Stimulated activated CD4-positive, alpha-beta T cell treated with anti-CD3 and anti-CD28 coated beads, Interleukin-4, amount 100 ng/mL, for 48 hours (primary cell): ENCODE results near the gene SYPL2.
"Not testable (repeated sequence)": the region's sequence is repeated elsewhere in the genome, so short reads cannot be mapped to it uniquely, and the experiment has no call there.

Experiments
- DNase-seq, 2 donors: peaks; one replicate each; pipeline ENCODE4 v3.0.0-alpha.2; 2020; ENCODE audit warnings: low read depth in 2 of 2

Gene SYPL2

GRCh38 chr1:109466452-109467300 lies at the start of gene SYPL2:
Gene SYPL2 (plus strand): TSS chr1:109466546. CDS start chr1:109466844, 298 bp downstream.
- DNase-seq = no peak

- DNase-seq = no peak
Measured at GRCh38 chr1:109423498-109423897, 42.8 kb upstream of the SYPL2 start.

- peak; percentile 53 to 60 for DNase-seq
Measured at GRCh38 chr1:109425391-109426280, 40.7 kb upstream of the SYPL2 start.

GRCh38 chr1:109426281-109427170 lies 39.8 kb upstream of the SYPL2 start, which contains the start of gene PSMA5:
Gene PSMA5 (minus strand): TSS chr1:109426448. CDS start chr1:109426330, 118 bp downstream.
- DNase-seq = peak; percentile 88 to 94

GRCh38 chr1:109427171-109427467 lies 39.2 kb upstream of the SYPL2 start:
- no peak for DNase-seq

- DNase-seq = no peak
Measured at GRCh38 chr1:109432336-109432735, 34.0 kb upstream of the SYPL2 start.

- DNase-seq = no peak
Measured at GRCh38 chr1:109433322-109433721, 33.0 kb upstream of the SYPL2 start.

- no peak for DNase-seq
Measured at GRCh38 chr1:109434484-109434883, 31.9 kb upstream of the SYPL2 start.

- DNase-seq = no peak
Measured at GRCh38 chr1:109438798-109439297, 27.5 kb upstream of the SYPL2 start.

GRCh38 chr1:109441069-109441468 lies 25.3 kb upstream of the SYPL2 start:
- no peak for DNase-seq

GRCh38 chr1:109443476-109443875 lies 22.9 kb upstream of the SYPL2 start:
- no peak for DNase-seq

GRCh38 chr1:109444346-109444745 lies 22.0 kb upstream of the SYPL2 start:
- DNase-seq = no peak

GRCh38 chr1:109445949-109446695 lies 20.2 kb upstream of the SYPL2 start:
- not testable (repeated sequence) for DNase-seq

- DNase-seq = no peak
Measured at GRCh38 chr1:109447524-109447923, 18.8 kb upstream of the SYPL2 start.

GRCh38 chr1:109454497-109455133 lies 11.7 kb upstream of the SYPL2 start:
- no peak for DNase-seq

- DNase-seq = no peak
Measured at GRCh38 chr1:109457819-109458218, 8.5 kb upstream of the SYPL2 start.

- DNase-seq = no peak
Measured at GRCh38 chr1:109466125-109466451, 258 bp upstream of the SYPL2 start.

- DNase-seq = no peak
Measured at GRCh38 chr1:109467301-109467777, 993 bp downstream of the SYPL2 start.

GRCh38 chr1:109468061-109468460 lies 1.7 kb downstream of the SYPL2 start:
- DNase-seq = no peak

GRCh38 chr1:109468903-109469302 lies 2.6 kb downstream of the SYPL2 start:
- no peak for DNase-seq
